HEK293 (cell line): ENCODE measurements around the gene TXLNA.
A peak's percentile ranks its signal among the peaks of the same experiment; 100 is the strongest.

Experiments
- CTCF ChIA-PET: fragments of 350-600 bp; formaldehyde crosslinking; extraction: SDS; loops from one replicate; lab custom pipeline; 2021; ENCODE audit warnings: antibody characterized with exemption; lab: Yijun Ruan, JAX
- POLR2A ChIA-PET: fragments of 300-600 bp; formaldehyde crosslinking; extraction: SDS; loops from one replicate; lab custom pipeline; 2020; ENCODE audit warnings: antibody characterized with exemption, inconsistent platforms; lab: Yijun Ruan, JAX
- H3K27ac ChIP-seq: fragments of 200-500 bp; sonication (Bioruptor generic); 2 replicates; pipeline ENCODE4 v1.5.1; 2014; ENCODE audit warnings: low read depth, low read length, control low read depth, inconsistent platforms; ENCODE audit errors: extremely low read depth
- H3K36me3 ChIP-seq, 2 experiments: fragments of 200-500 bp in 1 of 2; sonication (Bioruptor generic) in 1 of 2; 1 replicate in 1 of 2; 2 replicates in 1 of 2; pipeline ENCODE4 v1.5.1; 2014 to 2017; ENCODE audit warnings: inconsistent platforms in 2 of 2, low read length in 2 of 2; ENCODE audit not compliant: control insufficient read depth in 2 of 2, insufficient read depth in 1 of 2
- H3K4me1 ChIP-seq: fragments of 200-500 bp; sonication (Bioruptor generic); 2 replicates; pipeline ENCODE4 v1.5.1; 2014; ENCODE audit warnings: mild to moderate bottlenecking, low read length, inconsistent platforms; ENCODE audit not compliant: control insufficient read depth, insufficient read depth
- H3K4me3 ChIP-seq: 2 replicates; pipeline ENCODE4 v1.5.1; 2011; ENCODE audit warnings: low read depth, mild to moderate bottlenecking, control low read depth, low read length, moderate library complexity
- H3K9me3 ChIP-seq: fragments of 200-500 bp; sonication (Bioruptor generic); 2 replicates; pipeline ENCODE4 v1.5.1; 2014; ENCODE audit warnings: low read depth, low read length, inconsistent platforms; ENCODE audit not compliant: control insufficient read depth, insufficient read depth
- BCL11A ChIP-seq: fragments of 450-650 bp; formaldehyde crosslinking; IDR thresholded peaks from 2 replicates; pipeline ENCODE4 v1.5.1; 2016; ENCODE audit warnings: low read depth, missing biosample characterization, missing genetic modification characterization
- GLIS2 ChIP-seq: fragments of 450-650 bp; formaldehyde crosslinking; IDR thresholded peaks from 2 replicates; pipeline ENCODE4 v1.5.1; 2016; ENCODE audit warnings: missing biosample characterization, missing genetic modification characterization
- KLF1 ChIP-seq: fragments of 450-650 bp; formaldehyde crosslinking; IDR thresholded peaks from 2 replicates; pipeline ENCODE4 v1.5.1; 2016; ENCODE audit warnings: missing biosample characterization, missing genetic modification characterization
- MYNN ChIP-seq: fragments of 450-650 bp; formaldehyde crosslinking; IDR thresholded peaks from 2 replicates; pipeline ENCODE4 v1.5.1; 2016; ENCODE audit warnings: missing biosample characterization, missing genetic modification characterization, borderline replicate concordance
- ZBTB48 ChIP-seq: fragments of 450-650 bp; formaldehyde crosslinking; IDR thresholded peaks from 2 replicates; pipeline ENCODE4 v1.5.1; 2016; ENCODE audit warnings: missing biosample characterization, missing genetic modification characterization
- ZFP41 ChIP-seq: fragments of 450-650 bp; formaldehyde crosslinking; IDR thresholded peaks from 2 replicates; pipeline ENCODE4 v1.5.1; 2016; ENCODE audit warnings: missing biosample characterization, missing genetic modification characterization, borderline replicate concordance
- ZNF121 ChIP-seq: fragments of 450-650 bp; formaldehyde crosslinking; IDR thresholded peaks from 2 replicates; pipeline ENCODE4 v1.5.1; 2016; ENCODE audit warnings: missing biosample characterization, missing genetic modification characterization
- ZNF174 ChIP-seq: fragments of 450-650 bp; formaldehyde crosslinking; IDR thresholded peaks from 2 replicates; pipeline ENCODE4 v1.5.0; 2017; ENCODE audit warnings: missing biosample characterization, mild to moderate bottlenecking, missing genetic modification characterization
- ZNF19 ChIP-seq: fragments of 450-650 bp; formaldehyde crosslinking; IDR thresholded peaks from 2 replicates; pipeline ENCODE4; 2016; ENCODE audit warnings: missing biosample characterization, missing genetic modification characterization, low read depth
- ZNF266 ChIP-seq: fragments of 450-650 bp; formaldehyde crosslinking; IDR thresholded peaks from 2 replicates; pipeline ENCODE4 v1.5.1; 2016; ENCODE audit warnings: missing biosample characterization, missing genetic modification characterization, low read depth
- ZNF324 ChIP-seq: fragments of 450-650 bp; formaldehyde crosslinking; IDR thresholded peaks from 2 replicates; pipeline ENCODE4 v1.5.1; 2016; ENCODE audit warnings: missing biosample characterization, missing genetic modification characterization
- ZNF335 ChIP-seq: fragments of 450-650 bp; formaldehyde crosslinking; conservative IDR thresholded peaks from 2 replicates; pipeline ENCODE4 v1.5.1; 2016; ENCODE audit warnings: missing biosample characterization, missing genetic modification characterization
- ZNF350 ChIP-seq: fragments of 450-650 bp; formaldehyde crosslinking; IDR thresholded peaks from 2 replicates; pipeline ENCODE4 v1.5.0; 2017; ENCODE audit warnings: missing biosample characterization, mild to moderate bottlenecking, missing genetic modification characterization
- ZNF501 ChIP-seq: fragments of 450-650 bp; formaldehyde crosslinking; IDR thresholded peaks from 2 replicates; pipeline ENCODE4 v1.5.1; 2016; ENCODE audit warnings: missing biosample characterization, missing genetic modification characterization
- ZNF555 ChIP-seq: fragments of 450-650 bp; formaldehyde crosslinking; conservative IDR thresholded peaks from 2 replicates; pipeline ENCODE4 v1.5.1; 2017; ENCODE audit warnings: missing biosample characterization, mild to moderate bottlenecking, missing genetic modification characterization, inconsistent platforms
- ZNF558 ChIP-seq: fragments of 450-650 bp; formaldehyde crosslinking; IDR thresholded peaks from 2 replicates; pipeline ENCODE4 v1.5.1; 2016; ENCODE audit warnings: missing biosample characterization, missing genetic modification characterization
- ZNF623 ChIP-seq: fragments of 450-650 bp; formaldehyde crosslinking; IDR thresholded peaks from 2 replicates; pipeline ENCODE4 v1.5.1; 2016; ENCODE audit warnings: missing biosample characterization, missing genetic modification characterization
- ZNF670 ChIP-seq: fragments of 450-650 bp; formaldehyde crosslinking; IDR thresholded peaks from 2 replicates; pipeline ENCODE4 v1.5.1; 2016; ENCODE audit warnings: missing biosample characterization, missing genetic modification characterization, low read depth
- ZNF785 ChIP-seq: fragments of 450-650 bp; formaldehyde crosslinking; IDR thresholded peaks from 2 replicates; pipeline ENCODE4 v1.5.1; 2016; ENCODE audit warnings: missing biosample characterization, missing genetic modification characterization
- ZSCAN16 ChIP-seq: fragments of 450-650 bp; formaldehyde crosslinking; IDR thresholded peaks from 2 replicates; pipeline ENCODE4 v1.5.1; 2016; ENCODE audit warnings: missing biosample characterization, missing genetic modification characterization
- TF ChIP-seq, protein P1 (sequence below): fragments of 450-650 bp; formaldehyde crosslinking; IDR thresholded peaks from 2 replicates; pipeline ENCODE4 v1.5.1; 2016; ENCODE audit warnings: missing biosample characterization, missing genetic modification characterization
- TF ChIP-seq, protein P2 (sequence below): fragments of 450-650 bp; formaldehyde crosslinking; IDR thresholded peaks from 2 replicates; pipeline ENCODE4 v1.5.1; 2016; ENCODE audit warnings: missing biosample characterization, missing genetic modification characterization
- TF ChIP-seq, protein P3 (sequence below): fragments of 450-650 bp; formaldehyde crosslinking; IDR thresholded peaks from 2 replicates; pipeline ENCODE4 v1.5.1; 2016; ENCODE audit warnings: missing biosample characterization, missing genetic modification characterization, low read depth
- TF ChIP-seq, protein P4 (sequence below): fragments of 450-650 bp; formaldehyde crosslinking; IDR thresholded peaks from 2 replicates; pipeline ENCODE4 v1.5.1; 2016; ENCODE audit warnings: missing biosample characterization, missing genetic modification characterization
- TF ChIP-seq, protein P5 (sequence below): fragments of 450-650 bp; formaldehyde crosslinking; IDR thresholded peaks from 2 replicates; pipeline ENCODE4 v1.5.1; 2016; ENCODE audit warnings: missing biosample characterization, missing genetic modification characterization

The TXLNA gene

DNA sequence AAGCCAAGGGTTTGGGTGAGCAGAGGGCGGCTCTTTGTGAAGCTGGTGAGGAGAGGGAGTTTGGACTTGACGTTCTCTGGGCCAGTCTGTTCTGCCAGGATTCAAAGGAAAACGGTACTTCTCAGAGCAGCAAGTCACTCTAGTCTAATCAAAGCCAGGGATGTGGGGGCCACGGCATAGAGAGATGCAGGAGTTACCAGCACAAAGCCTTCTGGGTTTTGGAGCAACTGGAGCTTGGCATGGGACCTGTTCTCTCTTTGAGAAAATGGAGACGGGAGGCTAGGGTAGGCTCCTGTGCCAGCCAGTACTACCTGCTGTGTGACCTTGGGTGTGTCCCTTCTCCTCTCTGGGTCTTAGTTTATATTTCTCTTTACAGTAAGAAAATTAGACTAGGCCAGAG is 2.1 kb downstream of the TXLNA start:
- peaks cover 35 to 54% of the 10 kb centered on the region in 2 experiments for H3K36me3 ChIP-seq
- no peaks in the 10 kb centered on the region for H3K9me3 ChIP-seq
- H3K4me1 ChIP-seq = peaks cover 6% of the 10 kb centered on the region; the same call in 1 of the 2 replicates
- H3K4me3 ChIP-seq = no peak overlapping the region
- no peak overlapping the region for H3K27ac ChIP-seq
- ChIA-PET POLR2A (interaction anchor here (0.6 to 0.9 kb wide), 4 partner anchors 15 to 198 kb away, joined by 3 to 4 read pairs (median 3); partner anchors contain the start of gene IQCC), CTCF (interaction anchor here (0.6 kb wide), 1 partner anchor 66 kb away, joined by 3 read pairs; no protein-coding TSS in a partner anchor)
- TF ChIP-seq ZNF558 (tag by site-specific recombination) = no peak
- TF ChIP-seq ZFP41 (tag by site-specific recombination) = no peak
- TF ChIP-seq, protein P1, sequence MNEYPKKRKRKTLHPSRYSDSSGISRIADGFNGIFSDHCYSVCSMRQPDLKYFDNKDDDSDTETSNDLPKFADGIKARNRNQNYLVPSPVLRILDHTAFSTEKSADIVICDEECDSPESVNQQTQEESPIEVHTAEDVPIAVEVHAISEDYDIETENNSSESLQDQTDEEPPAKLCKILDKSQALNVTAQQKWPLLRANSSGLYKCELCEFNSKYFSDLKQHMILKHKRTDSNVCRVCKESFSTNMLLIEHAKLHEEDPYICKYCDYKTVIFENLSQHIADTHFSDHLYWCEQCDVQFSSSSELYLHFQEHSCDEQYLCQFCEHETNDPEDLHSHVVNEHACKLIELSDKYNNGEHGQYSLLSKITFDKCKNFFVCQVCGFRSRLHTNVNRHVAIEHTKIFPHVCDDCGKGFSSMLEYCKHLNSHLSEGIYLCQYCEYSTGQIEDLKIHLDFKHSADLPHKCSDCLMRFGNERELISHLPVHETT (tag by site-specific recombination) = no peak
- TF ChIP-seq, protein P2, sequence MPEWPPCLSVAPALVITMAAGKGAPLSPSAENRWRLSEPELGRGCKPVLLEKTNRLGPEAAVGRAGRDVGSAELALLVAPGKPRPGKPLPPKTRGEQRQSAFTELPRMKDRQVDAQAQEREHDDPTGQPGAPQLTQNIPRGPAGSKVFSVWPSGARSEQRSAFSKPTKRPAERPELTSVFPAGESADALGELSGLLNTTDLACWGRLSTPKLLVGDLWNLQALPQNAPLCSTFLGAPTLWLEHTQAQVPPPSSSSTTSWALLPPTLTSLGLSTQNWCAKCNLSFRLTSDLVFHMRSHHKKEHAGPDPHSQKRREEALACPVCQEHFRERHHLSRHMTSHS (tag by site-specific recombination) = no peak
- no peak for TF ChIP-seq ZNF785
- TF ChIP-seq ZNF174 = no peak
- TF ChIP-seq ZNF266 (tag by site-specific recombination) = no peak
- TF ChIP-seq GLIS2 (tag by site-specific recombination) = no peak
- no peak for TF ChIP-seq ZNF121 (tag by site-specific recombination)
- no peak for TF ChIP-seq ZSCAN16 (tag by site-specific recombination)
- TF ChIP-seq ZNF623 (tag by site-specific recombination) = no peak
- no peak for TF ChIP-seq ZNF670
- TF ChIP-seq ZNF350 (tag by site-specific recombination) = no peak
- no peak for TF ChIP-seq MYNN (tag by site-specific recombination)
- TF ChIP-seq ZNF501 = no peak
- TF ChIP-seq ZNF324 = no peak
- TF ChIP-seq, protein P3, sequence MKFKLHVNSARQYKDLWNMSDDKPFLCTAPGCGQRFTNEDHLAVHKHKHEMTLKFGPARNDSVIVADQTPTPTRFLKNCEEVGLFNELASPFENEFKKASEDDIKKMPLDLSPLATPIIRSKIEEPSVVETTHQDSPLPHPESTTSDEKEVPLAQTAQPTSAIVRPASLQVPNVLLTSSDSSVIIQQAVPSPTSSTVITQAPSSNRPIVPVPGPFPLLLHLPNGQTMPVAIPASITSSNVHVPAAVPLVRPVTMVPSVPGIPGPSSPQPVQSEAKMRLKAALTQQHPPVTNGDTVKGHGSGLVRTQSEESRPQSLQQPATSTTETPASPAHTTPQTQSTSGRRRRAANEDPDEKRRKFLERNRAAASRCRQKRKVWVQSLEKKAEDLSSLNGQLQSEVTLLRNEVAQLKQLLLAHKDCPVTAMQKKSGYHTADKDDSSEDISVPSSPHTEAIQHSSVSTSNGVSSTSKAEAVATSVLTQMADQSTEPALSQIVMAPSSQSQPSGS (tag by site-specific recombination) = no peak
- TF ChIP-seq ZNF335 (tag by site-specific recombination) = no peak

DNA sequence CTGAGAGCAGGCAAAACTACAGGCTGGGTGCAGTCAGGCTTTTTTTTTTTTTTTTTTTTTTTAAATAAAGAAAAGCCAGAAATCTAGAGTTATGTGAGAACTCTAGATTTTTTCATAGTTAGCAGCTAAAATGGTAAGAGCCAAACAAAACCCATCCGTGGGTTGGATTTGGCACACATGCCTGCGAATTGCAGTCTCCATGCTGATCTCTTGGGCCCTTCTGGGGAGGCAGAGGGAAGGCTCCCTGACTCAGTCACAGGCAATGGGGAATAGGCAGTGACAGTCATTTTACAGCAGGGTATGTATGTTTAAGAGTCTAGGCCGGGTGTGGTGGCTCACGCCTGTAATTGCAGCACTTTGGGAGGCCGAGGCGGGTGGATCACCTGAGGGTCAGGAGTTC is 2.6 kb downstream of the TXLNA start:
- H3K4me1 ChIP-seq = peaks cover 6% of the 10 kb centered on the region; the same call in 1 of the 2 replicates
- POLR2A ChIA-PET = interaction anchor here (0.6 to 0.9 kb wide), 6 partner anchors 15 to 199 kb away, joined by 3 to 5 read pairs (median 4); partner anchors contain the start of gene IQCC
- no peaks in the 10 kb centered on the region for H3K9me3 ChIP-seq
- CTCF ChIA-PET = interaction anchor here (0.6 to 0.7 kb wide), 2 partner anchors 65 to 74 kb away, joined by 3 read pairs; partner anchors contain the start of gene KPNA6
- H3K36me3 ChIP-seq = peaks cover 39 to 59% of the 10 kb centered on the region in 2 experiments
- H3K27ac ChIP-seq = no peak overlapping the region
- H3K4me3 ChIP-seq = no peak overlapping the region
- TF ChIP-seq ZBTB48 (no peak), ZNF19 (no peak), ZFP41 (tag by site-specific recombination) (no peak), KLF1 (tag by site-specific recombination) (peak; percentile 73), ZNF555 (no peak), BCL11A (tag by site-specific recombination) (no peak)
- TF ChIP-seq, protein P4, sequence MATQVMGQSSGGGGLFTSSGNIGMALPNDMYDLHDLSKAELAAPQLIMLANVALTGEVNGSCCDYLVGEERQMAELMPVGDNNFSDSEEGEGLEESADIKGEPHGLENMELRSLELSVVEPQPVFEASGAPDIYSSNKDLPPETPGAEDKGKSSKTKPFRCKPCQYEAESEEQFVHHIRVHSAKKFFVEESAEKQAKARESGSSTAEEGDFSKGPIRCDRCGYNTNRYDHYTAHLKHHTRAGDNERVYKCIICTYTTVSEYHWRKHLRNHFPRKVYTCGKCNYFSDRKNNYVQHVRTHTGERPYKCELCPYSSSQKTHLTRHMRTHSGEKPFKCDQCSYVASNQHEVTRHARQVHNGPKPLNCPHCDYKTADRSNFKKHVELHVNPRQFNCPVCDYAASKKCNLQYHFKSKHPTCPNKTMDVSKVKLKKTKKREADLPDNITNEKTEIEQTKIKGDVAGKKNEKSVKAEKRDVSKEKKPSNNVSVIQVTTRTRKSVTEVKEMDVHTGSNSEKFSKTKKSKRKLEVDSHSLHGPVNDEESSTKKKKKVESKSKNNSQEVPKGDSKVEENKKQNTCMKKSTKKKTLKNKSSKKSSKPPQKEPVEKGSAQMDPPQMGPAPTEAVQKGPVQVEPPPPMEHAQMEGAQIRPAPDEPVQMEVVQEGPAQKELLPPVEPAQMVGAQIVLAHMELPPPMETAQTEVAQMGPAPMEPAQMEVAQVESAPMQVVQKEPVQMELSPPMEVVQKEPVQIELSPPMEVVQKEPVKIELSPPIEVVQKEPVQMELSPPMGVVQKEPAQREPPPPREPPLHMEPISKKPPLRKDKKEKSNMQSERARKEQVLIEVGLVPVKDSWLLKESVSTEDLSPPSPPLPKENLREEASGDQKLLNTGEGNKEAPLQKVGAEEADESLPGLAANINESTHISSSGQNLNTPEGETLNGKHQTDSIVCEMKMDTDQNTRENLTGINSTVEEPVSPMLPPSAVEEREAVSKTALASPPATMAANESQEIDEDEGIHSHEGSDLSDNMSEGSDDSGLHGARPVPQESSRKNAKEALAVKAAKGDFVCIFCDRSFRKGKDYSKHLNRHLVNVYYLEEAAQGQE = no peak
- TF ChIP-seq, protein P5, sequence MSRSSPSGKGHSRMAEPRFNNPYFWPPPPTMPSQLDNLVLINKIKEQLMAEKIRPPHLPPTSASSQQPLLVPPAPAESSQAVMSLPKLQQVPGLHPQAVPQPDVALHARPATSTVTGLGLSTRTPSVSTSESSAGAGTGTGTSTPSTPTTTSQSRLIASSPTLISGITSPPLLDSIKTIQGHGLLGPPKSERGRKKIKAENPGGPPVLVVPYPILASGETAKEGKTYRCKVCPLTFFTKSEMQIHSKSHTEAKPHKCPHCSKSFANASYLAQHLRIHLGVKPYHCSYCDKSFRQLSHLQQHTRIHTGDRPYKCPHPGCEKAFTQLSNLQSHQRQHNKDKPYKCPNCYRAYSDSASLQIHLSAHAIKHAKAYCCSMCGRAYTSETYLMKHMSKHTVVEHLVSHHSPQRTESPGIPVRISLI (tag by site-specific recombination) = peak; percentile 42; the same call in 1 of the 2 replicates
